H1 (cell line): Measurements from ENCODE around the gene PSMB1. TPM values are rescaled to one million over a fixed set of nuclear protein-coding genes. Genes with fewer than 3 reads are reported as not detected.
A peak's percentile ranks its signal among the peaks of the same experiment; 100 is the strongest.

Experiments
- CTCF ChIA-PET: fragments of 300-600 bp; sonication (Branson Sonifier 250); formaldehyde crosslinking; loops from one replicate; lab custom pipeline; 2021; ENCODE audit not compliant: partially characterized antibody; lab: Charles Lee
- POLR2A ChIA-PET: fragments of 300-600 bp; sonication (Branson Sonifier 250); formaldehyde crosslinking; loops from one replicate; lab custom pipeline; 2021; ENCODE audit warnings: inconsistent platforms; ENCODE audit not compliant: partially characterized antibody; lab: Charles Lee
- DNase-seq, 2 experiments: peaks; one replicate each; pipeline versions ENCODE4 v3.0.0 to v3.0.0-alpha.2; 2010 to 2022; ENCODE audit warnings: low spot score in 2 of 2, low read depth in 1 of 2, mixed read lengths in 1 of 2
- FAIRE-seq: peaks from 2 replicates; lab custom pipeline; 2011; peaks lifted over from hg19 to GRCh38; lab: Jason Lieb, UNC
- H2AFZ ChIP-seq: 2 replicates; pipeline ENCODE4 v1.8.1; 2012; ENCODE audit warnings: low read length, inconsistent platforms
- H2AK5ac ChIP-seq: 2 replicates; pipeline ENCODE4 v1.6.1; 2013; ENCODE audit warnings: low read depth, low read length
- H2BK120ac ChIP-seq: replicated peaks from 2 replicates; pipeline ENCODE3; 2013; ENCODE audit warnings: low read depth, low read length, inconsistent platforms
- H2BK12ac ChIP-seq: 2 replicates; pipeline ENCODE4 v1.6.1; 2013; ENCODE audit warnings: low read depth, low read length
- H2BK15ac ChIP-seq: 2 replicates; pipeline ENCODE4 v1.6.1; 2013; ENCODE audit warnings: low read length
- H2BK20ac ChIP-seq: 2 replicates; pipeline ENCODE4 v1.6.1; 2013; ENCODE audit warnings: low read length
- H2BK5ac ChIP-seq: 2 replicates; pipeline ENCODE4 v1.6.1; 2013; ENCODE audit warnings: low read depth, low read length
- H3K14ac ChIP-seq: 2 replicates; pipeline ENCODE4 v1.6.1; 2013; ENCODE audit warnings: inconsistent platforms; ENCODE audit not compliant: insufficient read length
- H3K18ac ChIP-seq: 2 replicates; pipeline ENCODE4 v1.6.1; 2013; ENCODE audit warnings: low read length; ENCODE audit errors: extremely low read depth
- H3K23ac ChIP-seq: 2 replicates; pipeline ENCODE4 v1.6.1; 2013; ENCODE audit warnings: inconsistent platforms; ENCODE audit not compliant: insufficient read length
- H3K23me2 ChIP-seq: 2 replicates; pipeline ENCODE4 v1.6.1; 2013; ENCODE audit warnings: low read depth, low read length
- H3K27ac ChIP-seq: 2 replicates; pipeline ENCODE4 v1.6.1; 2011; ENCODE audit warnings: low read depth, low read length, inconsistent platforms
- H3K27me3 ChIP-seq, 4 experiments: replicated peaks in 1 of 4; 1 replicate in 1 of 4; 2 replicates in 3 of 4; pipeline versions ENCODE4 v1.6.1 to v1.8.1; 2011 to 2013; ENCODE audit warnings: low read length in 3 of 4, mild to moderate bottlenecking in 3 of 4, inconsistent platforms in 2 of 4, mixed read lengths in 2 of 4, moderate library complexity in 1 of 4; ENCODE audit not compliant: control insufficient read depth in 3 of 4, insufficient read depth in 3 of 4; ENCODE audit errors: extremely low read depth in 1 of 4
- H3K36me3 ChIP-seq, 4 experiments: 2 replicates each; pipeline versions ENCODE4 v1.6.1 to v1.8.1; 2011 to 2013; ENCODE audit warnings: mild to moderate bottlenecking in 4 of 4, low read length in 3 of 4, moderate library complexity in 2 of 4, control low read depth in 1 of 4, inconsistent platforms in 1 of 4; ENCODE audit not compliant: insufficient read depth in 4 of 4, control insufficient read depth in 2 of 4
- H3K4ac ChIP-seq: replicated peaks from 2 replicates; pipeline ENCODE3; 2013; ENCODE audit warnings: low read length, low read depth, mixed read lengths, inconsistent platforms; ENCODE audit not compliant: insufficient read length
- H3K4me1 ChIP-seq, 4 experiments: replicated peaks in 1 of 4; 1 replicate in 1 of 4; 2 replicates in 3 of 4; pipeline versions ENCODE4 v1.6.1 to v1.8.1; 2011 to 2013; ENCODE audit warnings: low read length in 3 of 4, inconsistent platforms in 2 of 4, mixed read lengths in 1 of 4; ENCODE audit not compliant: insufficient read depth in 4 of 4, control insufficient read depth in 3 of 4
- H3K4me2 ChIP-seq, 2 experiments: 2 replicates each; pipeline versions ENCODE4 v1.6.1 to v1.8.1; 2011 to 2013; ENCODE audit warnings: low read depth in 2 of 2, low read length in 2 of 2, control low read depth in 1 of 2, inconsistent platforms in 1 of 2, mild to moderate bottlenecking in 1 of 2; ENCODE audit not compliant: insufficient read depth in 1 of 2
- H3K4me3 ChIP-seq, 4 experiments: fragments of 200-600, 300-600 bp in 1 of 4; sonication (generic), shearing (Covaris generic), sonication (Bioruptor Twin) in 1 of 4; 2 replicates each; pipeline versions ENCODE4 v1.5.1 to v1.8.1; 2011 to 2016; ENCODE audit warnings: low read length in 4 of 4, low read depth in 3 of 4, control low read depth in 2 of 4, inconsistent platforms in 2 of 4, mild to moderate bottlenecking in 2 of 4, mixed read lengths in 1 of 4, moderate library complexity in 1 of 4; ENCODE audit not compliant: insufficient read depth in 2 of 4; ENCODE audit errors: extremely low read depth in 1 of 4
- H3K56ac ChIP-seq: replicated peaks from 2 replicates; pipeline ENCODE3; 2013; ENCODE audit warnings: low read depth, mild to moderate bottlenecking, mixed read lengths, low read length, inconsistent platforms; ENCODE audit not compliant: insufficient read length
- H3K79me1 ChIP-seq: 2 replicates; pipeline ENCODE4 v1.6.1; 2013; ENCODE audit warnings: low read depth, low read length, control low read depth
- H3K79me2 ChIP-seq, 2 experiments: 2 replicates each; pipeline versions ENCODE4 v1.6.1 to v1.8.1; 2012 to 2013; ENCODE audit warnings: low read length in 2 of 2, mild to moderate bottlenecking in 2 of 2, inconsistent platforms in 1 of 2; ENCODE audit not compliant: insufficient read depth in 2 of 2, control insufficient read depth in 1 of 2
- H3K9ac ChIP-seq, 4 experiments: replicated peaks in 1 of 4; 1 replicate in 1 of 4; 2 replicates in 3 of 4; pipeline versions ENCODE4 v1.6.1 to v1.8.1; 2011 to 2013; ENCODE audit warnings: low read depth in 3 of 4, low read length in 3 of 4, control low read depth in 2 of 4, mild to moderate bottlenecking in 2 of 4, moderate library complexity in 2 of 4, inconsistent platforms in 1 of 4; ENCODE audit errors: extremely low read depth in 1 of 4
- H3K9me3 ChIP-seq, 2 experiments: 2 replicates each; pipeline versions ENCODE4 v1.6.1 to v1.8.1; 2012 to 2013; ENCODE audit warnings: mild to moderate bottlenecking in 2 of 2, moderate library complexity in 2 of 2, control low read depth in 1 of 2, inconsistent platforms in 1 of 2, low read depth in 1 of 2, low read length in 1 of 2, mixed read lengths in 1 of 2; ENCODE audit not compliant: insufficient read depth in 2 of 2
- H4K20me1 ChIP-seq, 2 experiments: replicated peaks in 1 of 2; 2 replicates each; pipeline versions ENCODE3 to v1.8.1; 2011 to 2013; ENCODE audit warnings: inconsistent platforms in 2 of 2, low read length in 2 of 2, mild to moderate bottlenecking in 1 of 2; ENCODE audit not compliant: insufficient read depth in 2 of 2, control insufficient read depth in 1 of 2
- H4K5ac ChIP-seq: 2 replicates; pipeline ENCODE4 v1.6.1; 2013; ENCODE audit warnings: low read length, low read depth, mixed read lengths, inconsistent platforms; ENCODE audit not compliant: insufficient read length
- H4K8ac ChIP-seq: 2 replicates; pipeline ENCODE4 v1.8.0; 2013; ENCODE audit warnings: mild to moderate bottlenecking, moderate library complexity, low read length, inconsistent platforms; ENCODE audit not compliant: insufficient read depth; ENCODE audit errors: extremely low read depth
- H4K91ac ChIP-seq: replicated peaks from 2 replicates; pipeline ENCODE3; 2013; ENCODE audit warnings: low read length, mixed read lengths, inconsistent platforms; ENCODE audit not compliant: insufficient read length
- BACH1 ChIP-seq: IDR thresholded peaks from 2 replicates; pipeline ENCODE4 v1.6.1; 2012; ENCODE audit warnings: low read length, improper control_type of control experiment
- BRCA1 ChIP-seq: IDR thresholded peaks from 2 replicates; pipeline ENCODE4 v1.6.1; 2012; ENCODE audit warnings: low read depth, low read length, improper control_type of control experiment
- JUN ChIP-seq: IDR thresholded peaks from 2 replicates; pipeline ENCODE4 v1.6.1; 2011; ENCODE audit warnings: low read depth, mild to moderate bottlenecking, improper control_type of control experiment, low read length
- PHF8 ChIP-seq: fragments of 200-600 bp; sonication (generic); conservative IDR thresholded peaks from 2 replicates; pipeline ENCODE4 v1.7.1; 2012; ENCODE audit warnings: low read depth, mild to moderate bottlenecking, inconsistent platforms, low read length, moderate library complexity
- RBBP5 ChIP-seq: IDR thresholded peaks from 2 replicates; pipeline ENCODE4 v1.7.1; 2012; ENCODE audit warnings: low read depth, mild to moderate bottlenecking, inconsistent platforms, low read length, moderate library complexity, borderline replicate concordance
- SP2 ChIP-seq: IDR thresholded peaks from 2 replicates; pipeline ENCODE4 v1.6.1; 2012; ENCODE audit warnings: mild to moderate bottlenecking, low read length, inconsistent platforms
- TAF7 ChIP-seq: optimal IDR thresholded peaks from 2 replicates; pipeline ENCODE3; 2011; ENCODE audit warnings: low read depth, mild to moderate bottlenecking, inconsistent platforms, low read length, moderate library complexity, borderline replicate concordance
- WGBS, 2 experiments: shearing (Covaris generic) in 1 of 2; methylation state at CpG; one replicate each; pipeline versions ENCODE4 v1.1.6 to v1.1.7; 2013 to 2015; ENCODE audit warnings: low lambda C conversion rate in 2 of 2, mixed read lengths in 2 of 2, inconsistent platforms in 1 of 2, low coverage in 1 of 2, missing lambda C conversion rate in 1 of 2; ENCODE audit not compliant: insufficient replicate concordance in 2 of 2, insufficient coverage in 1 of 2, insufficient read length in 1 of 2; ENCODE audit errors: extremely low coverage in 1 of 2, missing lambda C conversion rate in 1 of 2; 5-methylcytosine and 5-hydroxymethylcytosine counted together
- polyA plus RNA-seq, 7 experiments: library from polyadenylated mRNA; depleted of rRNA in 3 of 7; stranded (reverse) in 5 of 7; unstranded in 2 of 7; fragments of >200 nt in 5 of 7; fragments of 200-250 nt in 2 of 7; gene quantifications; 1 replicate in 5 of 7; 2 replicates in 1 of 7; 4 replicates in 1 of 7; pipeline versions ENCODE4 v1.2.1 to v1.2.3, GENCODE V29; 2011 to 2013; ENCODE audit warnings: missing spikeins in 2 of 7, mixed read lengths in 2 of 7
- total RNA-seq: library from RNA; stranded (reverse); fragmentation: NEBNext Ultra II Directional; extraction: Animal tissue kit (Norgen Biotek cat#: 25700); gene quantifications from 2 replicates; pipeline ENCODE4 v1.2.1, GENCODE V29; 2021

Gene PSMB1
- total and polyA plus RNA-seq, 2 of the 8 experiments (the other 6 are each of a cell fraction or from before 2014, with no cell fraction given), result 237 to 609 TPM

- TF ChIP-seq TAF7, result no peak
- no peak for TF ChIP-seq JUN
- TF ChIP-seq BACH1, result no peak
- no peak for TF ChIP-seq SP2
- TF ChIP-seq PHF8, result no peak
- no peak for TF ChIP-seq RBBP5
- no peak for TF ChIP-seq BRCA1
- TF ChIP-seq, all 59 proteins: peak for 0
- H2AFZ ChIP-seq, result no peak overlapping the region
- no peaks in the 10 kb centered on the region for H3K9me3 ChIP-seq
- H3K79me1 ChIP-seq, result peaks cover 4% of the 10 kb centered on the region
- 66% methylated on average over 3 of the region's 3 CpGs; no CpG with 5 or more reads in 1 of the 2 experiments for WGBS, 2 experiments
- H3K14ac ChIP-seq, result no peak overlapping the region
- peak overlapping the region; percentile 98 to 99 (median 99); a peak in 7 of 8 replicates for H3K4me3 ChIP-seq
- FAIRE-seq (no peak), DNase-seq (no peak)
- no peak overlapping the region for H2BK120ac ChIP-seq
- H2BK12ac ChIP-seq, result no peak overlapping the region
- no peak overlapping the region for H2BK20ac ChIP-seq
- H3K4me1 ChIP-seq, result peaks cover 0 to 3% (median 0%) of the 10 kb centered on the region in 4 experiments; a peak in 3 of 7 replicates
- no peak overlapping the region for H3K18ac ChIP-seq
- no peak overlapping the region for H4K91ac ChIP-seq
- no peak overlapping the region for H4K8ac ChIP-seq
- peaks cover 0 to 8% (median 4%) of the 10 kb centered on the region in 4 experiments; a peak in 4 of 8 replicates for H3K36me3 ChIP-seq
- H4K5ac ChIP-seq, result no peak overlapping the region
- H3K4me2 ChIP-seq, result peak overlapping the region; percentile 82 to 94
- H3K4ac ChIP-seq, result no peak overlapping the region
- H4K20me1 ChIP-seq, result peaks cover 0 to 2% of the 10 kb centered on the region in 2 experiments
- ChIA-PET CTCF (interaction anchor here (1.3 kb wide), 1 partner anchor 29 kb away, joined by 7 read pairs; the partner anchor contains the start of gene PDCD2), POLR2A (interaction anchor here (5.8 kb wide), 1 partner anchor 30 kb away, joined by 37 read pairs; the partner anchor contains the start of gene PDCD2)
- peak overlapping the region in 2 of 4 experiments; percentile 39 to 88; a peak in 1 of 7 replicates for H3K9ac ChIP-seq
- H2BK5ac ChIP-seq, result no peak overlapping the region
- H3K23me2 ChIP-seq, result peaks cover 5% of the 10 kb centered on the region
- no peaks in the 10 kb centered on the region for H3K27me3 ChIP-seq
- no peak overlapping the region for H2AK5ac ChIP-seq
- peaks cover 30 to 71% of the 10 kb centered on the region in 2 experiments for H3K79me2 ChIP-seq
- H3K56ac ChIP-seq, result no peak overlapping the region
- H3K23ac ChIP-seq, result no peak overlapping the region
- H3K27ac ChIP-seq, result no peak overlapping the region
- H2BK15ac ChIP-seq, result no peak overlapping the region
Measured at GRCh38 chr6:170555305-170555704, 2.2 kb upstream of the PSMB1 start.
